Measurements from ENCODE around the gene BTRC.

Gene BTRC

GRCh38 chr10:101564490-101564991 is 210.6 kb downstream of the BTRC start:
- Histone ChIP-seq H3K9ac (ENCODE audit: low read depth in 1 of 2, low read length in 2 of 2) (no peak overlapping the region), H3K27me3 (ENCODE audit: control insufficient read depth in 1 of 2, insufficient read depth in 2 of 2, low read length in 2 of 2) (peaks cover 53 to 55% of the 10 kb centered on the region in 2 donors), H3K27ac (ENCODE audit: low read depth, low read length) (no peak overlapping the region), H3K4me3 (ENCODE audit: low read depth in 1 of 2, low read length in 2 of 2) (no peak overlapping the region), H3K9me3 (ENCODE audit: control insufficient read depth in 1 of 2, low read length in 2 of 2) (no peaks in the 10 kb centered on the region), H3K36me3 (ENCODE audit: control insufficient read depth in 1 of 2, insufficient read depth in 2 of 2, low read length in 2 of 2) (no peaks in the 10 kb centered on the region), H3K4me1 (ENCODE audit: control insufficient read depth in 1 of 2, insufficient read depth in 2 of 2, low read length in 2 of 2) (peaks cover 1 to 12% of the 10 kb centered on the region in 2 donors)

- H3K27me3 ChIP-seq (ENCODE audit: control insufficient read depth in 1 of 2, insufficient read depth in 2 of 2, low read length in 2 of 2), result peaks cover 57 to 59% of the 10 kb centered on the region in 2 donors
- H3K9ac ChIP-seq (ENCODE audit: low read depth in 1 of 2, low read length in 2 of 2), result no peak overlapping the region
Measured at GRCh38 chr10:101565370-101565900, 211.5 kb downstream of the BTRC start.

GRCh38 chr10:101565936-101566332 is 212.0 kb downstream of the BTRC start:
- Histone ChIP-seq H3K27ac (ENCODE audit: low read depth, low read length) (no peak overlapping the region), H3K4me3 (ENCODE audit: low read depth in 1 of 2, low read length in 2 of 2) (peak overlapping the region in 1 of 2 donors; percentile 3), H3K4me1 (ENCODE audit: control insufficient read depth in 1 of 2, insufficient read depth in 2 of 2, low read length in 2 of 2) (peaks cover 12 to 24% of the 10 kb centered on the region in 2 donors), H3K9me3 (ENCODE audit: control insufficient read depth in 1 of 2, low read length in 2 of 2) (no peaks in the 10 kb centered on the region), H3K36me3 (ENCODE audit: control insufficient read depth in 1 of 2, insufficient read depth in 2 of 2, low read length in 2 of 2) (no peaks in the 10 kb centered on the region), H3K9ac (ENCODE audit: low read depth in 1 of 2, low read length in 2 of 2) (no peak overlapping the region), H3K27me3 (ENCODE audit: control insufficient read depth in 1 of 2, insufficient read depth in 2 of 2, low read length in 2 of 2) (peaks cover 57 to 63% of the 10 kb centered on the region in 2 donors)

More at GRCh38 chr10:101565370-101565900, 211.5 kb downstream of the BTRC start:
- H3K36me3 ChIP-seq (ENCODE audit: control insufficient read depth in 1 of 2, insufficient read depth in 2 of 2, low read length in 2 of 2), result no peaks in the 10 kb centered on the region
- H3K9me3 ChIP-seq (ENCODE audit: control insufficient read depth in 1 of 2, low read length in 2 of 2), result no peaks in the 10 kb centered on the region
- no peak overlapping the region for H3K27ac ChIP-seq (ENCODE audit: low read depth, low read length)
- peaks cover 7 to 19% of the 10 kb centered on the region in 2 donors for H3K4me1 ChIP-seq (ENCODE audit: control insufficient read depth in 1 of 2, insufficient read depth in 2 of 2, low read length in 2 of 2)
- H3K4me3 ChIP-seq (ENCODE audit: low read depth in 1 of 2, low read length in 2 of 2), result no peak overlapping the region

GRCh38 chr10:101566333-101567164 is 212.6 kb downstream of the BTRC start:
- H3K36me3 ChIP-seq (ENCODE audit: control insufficient read depth in 1 of 2, insufficient read depth in 2 of 2, low read length in 2 of 2), result no peaks in the 10 kb centered on the region
- H3K9ac ChIP-seq (ENCODE audit: low read depth in 1 of 2, low read length in 2 of 2), result no peak overlapping the region
- no peak overlapping the region for H3K27ac ChIP-seq (ENCODE audit: low read depth, low read length)
- peaks cover 12 to 24% of the 10 kb centered on the region in 2 donors for H3K4me1 ChIP-seq (ENCODE audit: control insufficient read depth in 1 of 2, insufficient read depth in 2 of 2, low read length in 2 of 2)
- H3K9me3 ChIP-seq (ENCODE audit: control insufficient read depth in 1 of 2, low read length in 2 of 2), result no peaks in the 10 kb centered on the region
- H3K27me3 ChIP-seq (ENCODE audit: control insufficient read depth in 1 of 2, insufficient read depth in 2 of 2, low read length in 2 of 2), result peaks cover 55 to 69% of the 10 kb centered on the region in 2 donors
- peak overlapping the region in 1 of 2 donors; percentile 3 for H3K4me3 ChIP-seq (ENCODE audit: low read depth in 1 of 2, low read length in 2 of 2)

GRCh38 chr10:101567165-101568006 is 213.4 kb downstream of the BTRC start:
- Histone ChIP-seq H3K4me1 (ENCODE audit: control insufficient read depth in 1 of 2, insufficient read depth in 2 of 2, low read length in 2 of 2) (peaks cover 12 to 24% of the 10 kb centered on the region in 2 donors), H3K4me3 (ENCODE audit: low read depth in 1 of 2, low read length in 2 of 2) (no peak overlapping the region), H3K27ac (ENCODE audit: low read depth, low read length) (no peak overlapping the region), H3K27me3 (ENCODE audit: control insufficient read depth in 1 of 2, insufficient read depth in 2 of 2, low read length in 2 of 2) (peaks cover 53 to 69% of the 10 kb centered on the region in 2 donors), H3K9me3 (ENCODE audit: control insufficient read depth in 1 of 2, low read length in 2 of 2) (no peaks in the 10 kb centered on the region), H3K9ac (ENCODE audit: low read depth in 1 of 2, low read length in 2 of 2) (no peak overlapping the region), H3K36me3 (ENCODE audit: control insufficient read depth in 1 of 2, insufficient read depth in 2 of 2, low read length in 2 of 2) (no peaks in the 10 kb centered on the region)

- H3K27me3 ChIP-seq (ENCODE audit: control insufficient read depth in 1 of 2, insufficient read depth in 2 of 2, low read length in 2 of 2), result peaks cover 53 to 65% of the 10 kb centered on the region in 2 donors
- peaks cover 12 to 24% of the 10 kb centered on the region in 2 donors for H3K4me1 ChIP-seq (ENCODE audit: control insufficient read depth in 1 of 2, insufficient read depth in 2 of 2, low read length in 2 of 2)
- H3K4me3 ChIP-seq (ENCODE audit: low read depth in 1 of 2, low read length in 2 of 2), result no peak overlapping the region
- peaks cover 7 to 8% of the 10 kb centered on the region in 2 donors for H3K9me3 ChIP-seq (ENCODE audit: control insufficient read depth in 1 of 2, low read length in 2 of 2)
- no peaks in the 10 kb centered on the region for H3K36me3 ChIP-seq (ENCODE audit: control insufficient read depth in 1 of 2, insufficient read depth in 2 of 2, low read length in 2 of 2)
- H3K27ac ChIP-seq (ENCODE audit: low read depth, low read length), result no peak overlapping the region
- H3K9ac ChIP-seq (ENCODE audit: low read depth in 1 of 2, low read length in 2 of 2), result no peak overlapping the region
Measured at GRCh38 chr10:101568054-101568745, 214.2 kb downstream of the BTRC start.

- peak overlapping the region in 1 of 2 donors; percentile 79 for H3K4me3 ChIP-seq (ENCODE audit: low read depth in 1 of 2, low read length in 2 of 2)
- H3K27me3 ChIP-seq (ENCODE audit: control insufficient read depth in 1 of 2, insufficient read depth in 2 of 2, low read length in 2 of 2), result peaks cover 50 to 62% of the 10 kb centered on the region in 2 donors
- H3K9ac ChIP-seq (ENCODE audit: low read depth in 1 of 2, low read length in 2 of 2), result no peak overlapping the region
Measured at GRCh38 chr10:101569323-101569621, 215.3 kb downstream of the BTRC start.

GRCh38 chr10:101569622-101570427 is 215.9 kb downstream of the BTRC start:
- H3K36me3 ChIP-seq (ENCODE audit: control insufficient read depth in 1 of 2, insufficient read depth in 2 of 2, low read length in 2 of 2), result no peaks in the 10 kb centered on the region
- H3K4me3 ChIP-seq (ENCODE audit: low read depth in 1 of 2, low read length in 2 of 2), result peak overlapping the region; percentile 79 to 83
- H3K9me3 ChIP-seq (ENCODE audit: control insufficient read depth in 1 of 2, low read length in 2 of 2), result peaks cover 9 to 10% of the 10 kb centered on the region in 2 donors
- no peak overlapping the region for H3K9ac ChIP-seq (ENCODE audit: low read depth in 1 of 2, low read length in 2 of 2)
- H3K27ac ChIP-seq (ENCODE audit: low read depth, low read length), result no peak overlapping the region
- H3K27me3 ChIP-seq (ENCODE audit: control insufficient read depth in 1 of 2, insufficient read depth in 2 of 2, low read length in 2 of 2), result peaks cover 48 to 61% of the 10 kb centered on the region in 2 donors
- H3K4me1 ChIP-seq (ENCODE audit: control insufficient read depth in 1 of 2, insufficient read depth in 2 of 2, low read length in 2 of 2), result peaks cover 12 to 24% of the 10 kb centered on the region in 2 donors

More at GRCh38 chr10:101569323-101569621, 215.3 kb downstream of the BTRC start:
- no peak overlapping the region for H3K27ac ChIP-seq (ENCODE audit: low read depth, low read length)
- peaks cover 9 to 10% of the 10 kb centered on the region in 2 donors for H3K9me3 ChIP-seq (ENCODE audit: control insufficient read depth in 1 of 2, low read length in 2 of 2)
- H3K4me1 ChIP-seq (ENCODE audit: control insufficient read depth in 1 of 2, insufficient read depth in 2 of 2, low read length in 2 of 2), result peaks cover 12 to 24% of the 10 kb centered on the region in 2 donors
- H3K36me3 ChIP-seq (ENCODE audit: control insufficient read depth in 1 of 2, insufficient read depth in 2 of 2, low read length in 2 of 2), result no peaks in the 10 kb centered on the region

All from duodenal mucosa (tissue), 2 donors.